NCI-H1436 treated with DMSO at 0.1 percent for 48 hours (cell line): Measurements from ENCODE around the gene SAAL1.
"Not testable (repeated sequence)": the region's sequence is repeated elsewhere in the genome, so short reads cannot be mapped to it uniquely, and the experiment has no call there.

Experiments
- DNase-seq: peaks from one replicate; lab custom pipeline; 2025; lab: John Stamatoyannopoulos, UW

The SAAL1 gene

GRCh38 chr11:18105802-18106574 lies at the start of gene SAAL1:
Gene SAAL1, minus strand, starts transcription at chr11:18106082. Its CDS starts 41 bp downstream, at chr11:18106041.
- peak; percentile 43 for DNase-seq

GRCh38 chr11:18151581-18151980 lies 45.7 kb upstream of the SAAL1 start:
- no peak for DNase-seq

- DNase-seq, result no peak
These were observed 40.0 kb upstream of the SAAL1 start for GRCh38 chr11:18145837-18146236.

DNA sequence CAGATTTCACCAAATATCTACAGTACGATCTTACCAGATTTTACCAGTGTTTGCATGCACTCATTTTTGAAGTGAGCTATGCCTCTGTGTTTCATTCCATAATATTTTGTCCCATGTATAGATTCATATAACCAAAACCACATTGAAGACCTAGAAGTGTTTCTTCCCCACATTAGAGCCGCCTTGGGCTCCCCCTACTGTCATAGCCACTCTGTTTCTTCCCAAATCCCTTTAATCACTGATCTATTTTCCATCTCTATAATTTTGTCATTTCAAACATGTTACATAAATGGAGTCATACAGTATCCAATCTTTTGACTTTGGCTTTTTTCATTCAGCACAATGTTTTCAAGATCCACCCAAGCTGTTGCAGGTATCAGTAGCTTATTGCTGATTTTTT lies 39.1 kb upstream of the SAAL1 start:
- no peak for DNase-seq

GRCh38 chr11:18144243-18144642 lies 38.4 kb upstream of the SAAL1 start:
- no peak for DNase-seq

- DNase-seq, result no peak
These were observed 34.3 kb upstream of the SAAL1 start for GRCh38 chr11:18140145-18140544.

DNA sequence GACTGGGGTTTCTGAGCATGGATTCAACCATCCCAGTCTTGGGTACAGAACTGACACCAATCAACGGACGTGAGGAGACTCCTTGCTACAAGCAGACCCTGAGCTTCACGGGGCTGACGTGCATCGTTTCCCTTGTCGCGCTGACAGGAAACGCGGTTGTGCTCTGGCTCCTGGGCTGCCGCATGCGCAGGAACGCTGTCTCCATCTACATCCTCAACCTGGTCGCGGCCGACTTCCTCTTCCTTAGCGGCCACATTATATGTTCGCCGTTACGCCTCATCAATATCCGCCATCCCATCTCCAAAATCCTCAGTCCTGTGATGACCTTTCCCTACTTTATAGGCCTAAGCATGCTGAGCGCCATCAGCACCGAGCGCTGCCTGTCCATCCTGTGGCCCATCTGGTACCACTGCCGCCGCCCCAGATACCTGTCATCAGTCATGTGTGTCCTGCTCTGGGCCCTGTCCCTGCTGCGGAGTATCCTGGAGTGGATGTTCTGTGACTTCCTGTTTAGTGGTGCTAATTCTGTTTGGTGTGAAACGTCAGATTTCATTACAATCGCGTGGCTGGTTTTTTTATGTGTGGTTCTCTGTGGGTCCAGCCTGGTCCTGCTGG lies 31.4 kb upstream of the SAAL1 start:
- no peak for DNase-seq

DNA sequence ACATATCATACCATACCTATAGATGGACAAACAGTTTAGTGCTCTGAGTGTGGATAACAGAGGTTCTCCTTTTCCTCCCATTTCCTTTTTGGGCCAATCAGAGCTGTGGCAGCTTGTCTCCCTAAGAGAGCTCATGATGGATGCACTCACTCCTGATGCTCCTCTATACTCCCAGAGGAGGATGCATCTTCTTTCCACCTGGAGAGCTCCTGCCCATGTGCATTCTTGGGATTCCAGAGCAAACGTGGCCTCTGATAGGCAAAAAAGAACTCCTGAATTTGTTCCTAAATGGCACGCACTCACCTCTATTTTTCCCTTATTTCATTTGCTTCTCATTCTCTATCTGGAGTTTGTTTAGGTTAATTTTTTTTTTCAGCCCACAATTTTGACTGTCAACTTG lies 29.4 kb upstream of the SAAL1 start:
- DNase-seq, result no peak

- DNase-seq, result no peak
These were observed 26.5 kb upstream of the SAAL1 start, which contains the start of gene MRGPRX3 for GRCh38 chr11:18132341-18132740. Gene MRGPRX3, plus strand, starts transcription at chr11:18132571. Its CDS starts 4,632 bp downstream, at chr11:18137203.

- DNase-seq, result not testable (repeated sequence)
These were observed 25.2 kb upstream of the SAAL1 start for GRCh38 chr11:18131115-18131514.

- not testable (repeated sequence) for DNase-seq
These were observed 15.5 kb upstream of the SAAL1 start for GRCh38 chr11:18121331-18121828.

DNA sequence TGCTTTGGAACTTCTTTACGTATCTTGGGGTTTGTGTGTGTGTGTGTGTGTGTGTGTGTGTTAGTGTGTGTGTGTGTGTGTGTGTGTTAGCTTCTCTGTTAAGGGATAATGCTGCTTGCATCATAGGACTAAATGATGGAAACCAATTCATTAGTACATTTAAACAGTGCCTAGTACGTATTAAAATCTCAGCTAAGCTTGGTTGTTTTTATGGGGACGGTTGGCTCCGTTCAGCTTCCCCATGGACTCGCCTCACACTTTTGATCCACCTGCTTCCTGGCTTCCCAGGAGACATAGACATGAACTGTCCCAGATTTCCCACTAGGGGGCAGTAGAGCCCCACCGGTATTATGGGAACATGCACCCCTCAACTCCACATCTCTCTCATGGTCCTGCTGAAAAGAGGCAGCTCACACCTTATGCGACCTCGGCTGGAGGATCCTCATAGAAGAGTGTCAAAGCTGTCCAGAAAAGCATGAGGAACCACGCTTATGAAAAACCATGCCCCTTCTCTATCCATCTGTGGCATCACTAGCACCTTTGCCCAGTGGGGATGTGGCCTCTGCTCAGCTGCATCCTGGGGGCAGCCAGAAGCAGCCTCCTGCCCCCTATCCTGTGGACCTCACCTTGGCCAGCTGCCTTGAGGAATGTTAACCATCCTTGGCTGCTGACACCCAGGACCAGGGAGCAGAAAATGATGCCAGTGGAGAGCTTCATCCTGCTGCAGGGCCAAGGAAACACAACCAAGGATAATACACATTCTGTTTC lies 9.7 kb upstream of the SAAL1 start:
- no peak for DNase-seq

DNA sequence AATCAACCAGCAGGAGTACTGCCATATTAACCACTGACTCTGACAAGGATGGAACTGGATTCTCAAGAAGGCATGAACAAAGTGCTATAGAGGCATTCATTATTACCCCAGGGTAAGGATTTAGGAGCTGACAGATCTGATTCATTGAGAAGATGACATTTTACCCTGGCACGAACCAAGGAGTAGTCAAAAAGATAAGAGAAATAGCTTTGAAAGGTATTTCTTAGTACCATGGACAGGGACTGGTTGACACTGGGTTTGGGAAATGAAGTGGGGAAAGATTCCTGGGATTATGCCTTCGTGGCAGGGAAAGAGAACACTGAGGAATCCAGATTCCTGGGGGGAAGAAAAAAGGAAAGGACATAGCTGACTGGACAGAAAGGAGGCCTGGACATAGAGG lies 5.1 kb upstream of the SAAL1 start:
- DNase-seq, result no peak

GRCh38 chr11:18108254-18108653 lies 2.4 kb upstream of the SAAL1 start:
- no peak for DNase-seq

GRCh38 chr11:18106688-18107087 lies 806 bp upstream of the SAAL1 start:
- no peak for DNase-seq

GRCh38 chr11:18105086-18105801 lies 638 bp downstream of the SAAL1 start:
- no peak for DNase-seq

DNA sequence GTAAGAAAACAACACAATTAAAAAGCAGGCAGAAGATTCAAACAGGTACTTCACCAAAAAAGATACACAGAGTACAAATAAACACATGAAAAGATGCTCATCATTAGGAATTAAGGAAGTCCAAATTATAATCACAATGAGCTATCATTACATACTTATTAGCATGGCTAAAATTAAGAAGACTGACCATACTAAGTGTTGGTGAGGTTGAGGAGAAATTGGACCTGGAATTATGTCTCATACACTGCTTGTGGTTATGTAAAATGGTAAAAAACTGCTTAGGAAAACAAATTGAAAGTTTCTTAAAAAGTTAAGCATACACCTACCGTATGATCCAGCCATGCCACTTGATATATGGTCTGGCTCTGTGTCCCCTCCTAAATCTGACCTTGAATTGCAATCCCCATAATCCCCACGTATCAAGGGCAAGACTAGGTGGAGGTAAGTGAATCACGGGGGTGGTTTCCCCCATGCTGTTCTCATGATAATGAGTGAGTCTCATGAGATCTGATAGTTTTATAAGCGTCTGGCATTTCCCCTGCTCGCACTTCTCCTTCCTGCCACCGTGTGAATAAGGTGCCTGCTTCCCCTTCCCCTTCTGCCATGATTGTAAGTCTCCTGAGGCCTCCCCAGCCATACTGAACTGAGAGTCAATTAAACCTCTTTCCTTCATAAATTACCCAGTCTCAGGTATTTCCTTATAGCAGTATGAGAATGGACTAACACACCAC lies 4.8 kb downstream of the SAAL1 start:
- DNase-seq, result no peak

DNA sequence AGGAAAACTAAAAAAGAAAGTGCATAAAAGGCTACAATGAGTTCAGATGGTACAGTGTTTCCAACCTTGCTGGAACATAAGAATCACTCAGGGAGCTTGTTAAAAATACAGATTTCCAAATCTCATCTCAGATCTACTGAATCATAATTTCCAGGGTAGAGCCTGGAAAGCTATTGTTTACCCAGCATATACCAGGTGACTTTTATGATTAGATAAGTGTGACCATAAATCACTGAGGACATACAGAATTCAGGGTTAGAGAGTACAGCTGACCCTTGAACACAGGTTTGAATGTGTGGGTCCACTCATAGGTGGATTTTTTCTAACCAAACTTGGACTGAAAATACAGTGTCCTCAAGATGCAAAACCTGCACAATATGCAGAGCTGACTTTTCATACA lies 11.9 kb downstream of the SAAL1 start:
- DNase-seq, result no peak

DNA sequence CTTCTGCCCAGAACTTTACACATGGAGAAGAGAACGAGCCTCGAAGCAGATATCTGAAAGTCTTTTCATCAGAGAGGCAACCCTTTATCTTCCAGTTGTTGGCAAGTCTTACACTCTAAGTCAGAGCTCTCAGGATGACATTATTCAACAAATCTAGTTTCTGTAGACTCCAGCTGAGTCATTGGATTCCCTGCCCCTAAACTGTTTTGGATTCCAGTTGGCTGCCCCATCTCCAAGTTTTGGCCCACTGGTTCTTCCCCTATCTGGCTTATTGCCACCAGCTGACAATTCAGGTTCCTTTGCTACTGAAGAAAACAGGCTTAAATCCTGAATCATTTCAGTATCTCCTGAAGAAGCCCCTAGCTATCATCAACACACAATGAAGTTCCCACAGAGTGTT lies 14.2 kb downstream of the SAAL1 start:
- no peak for DNase-seq

DNA sequence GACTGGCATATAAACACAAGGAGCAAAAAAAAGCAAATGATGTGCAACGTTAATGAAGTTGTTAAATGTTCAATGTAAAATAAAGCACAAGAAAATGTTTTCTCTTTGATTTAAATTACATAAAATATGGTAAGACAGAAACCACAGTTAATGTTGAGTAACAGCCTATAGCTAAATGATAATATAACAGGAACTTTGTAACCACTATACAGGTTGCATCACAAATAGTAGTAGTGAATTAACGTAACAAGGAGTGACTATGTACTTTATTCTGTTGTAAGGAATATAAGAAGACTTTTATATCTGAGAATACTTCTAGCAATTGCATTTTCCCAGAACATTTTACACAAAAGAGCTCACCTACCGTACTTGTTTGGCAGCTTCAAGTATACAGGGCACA lies 16.9 kb downstream of the SAAL1 start:
- no peak for DNase-seq

DNA sequence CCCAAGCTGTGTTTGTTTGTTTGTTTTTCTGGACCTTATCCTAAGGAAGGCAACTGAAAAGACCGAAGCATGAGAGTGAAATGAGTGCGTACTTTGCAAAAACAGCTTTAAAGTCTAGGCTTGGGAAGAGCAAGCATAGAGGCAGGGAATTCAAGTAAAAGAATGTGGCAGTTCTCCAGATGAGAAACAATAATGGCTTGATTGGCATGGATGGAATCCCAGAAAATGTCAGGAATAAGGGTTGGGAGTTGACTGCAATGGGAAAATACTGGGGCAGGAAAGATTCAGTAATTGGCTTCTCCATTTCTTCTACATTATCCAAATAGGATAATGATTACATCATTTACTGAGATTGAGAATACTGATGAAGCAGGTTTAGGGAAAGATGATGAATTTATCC lies 17.5 kb downstream of the SAAL1 start:
- no peak for DNase-seq
